ENCODE results near the gene ZSCAN5B.

DNA sequence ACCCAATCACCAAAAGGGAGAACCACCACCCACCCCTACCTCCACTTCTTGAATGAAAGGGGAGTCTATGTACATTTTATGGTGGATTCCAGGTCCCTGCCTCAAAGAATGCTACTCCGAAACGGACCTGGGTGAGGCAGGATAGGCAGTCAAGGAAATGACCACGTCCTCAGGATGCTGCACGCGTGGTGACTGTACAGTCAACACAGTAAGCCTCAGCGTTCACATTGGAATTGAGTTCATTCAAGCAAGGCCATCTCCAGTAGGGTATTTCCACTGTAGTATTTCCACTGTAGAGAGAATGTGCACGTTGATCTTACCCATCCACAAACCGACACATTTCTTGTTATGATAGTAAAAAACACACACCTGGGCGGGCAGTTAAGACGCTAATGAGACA lies 21.4 kb upstream of the ZSCAN5B start:
- TF ChIP-seq, protein P1, sequence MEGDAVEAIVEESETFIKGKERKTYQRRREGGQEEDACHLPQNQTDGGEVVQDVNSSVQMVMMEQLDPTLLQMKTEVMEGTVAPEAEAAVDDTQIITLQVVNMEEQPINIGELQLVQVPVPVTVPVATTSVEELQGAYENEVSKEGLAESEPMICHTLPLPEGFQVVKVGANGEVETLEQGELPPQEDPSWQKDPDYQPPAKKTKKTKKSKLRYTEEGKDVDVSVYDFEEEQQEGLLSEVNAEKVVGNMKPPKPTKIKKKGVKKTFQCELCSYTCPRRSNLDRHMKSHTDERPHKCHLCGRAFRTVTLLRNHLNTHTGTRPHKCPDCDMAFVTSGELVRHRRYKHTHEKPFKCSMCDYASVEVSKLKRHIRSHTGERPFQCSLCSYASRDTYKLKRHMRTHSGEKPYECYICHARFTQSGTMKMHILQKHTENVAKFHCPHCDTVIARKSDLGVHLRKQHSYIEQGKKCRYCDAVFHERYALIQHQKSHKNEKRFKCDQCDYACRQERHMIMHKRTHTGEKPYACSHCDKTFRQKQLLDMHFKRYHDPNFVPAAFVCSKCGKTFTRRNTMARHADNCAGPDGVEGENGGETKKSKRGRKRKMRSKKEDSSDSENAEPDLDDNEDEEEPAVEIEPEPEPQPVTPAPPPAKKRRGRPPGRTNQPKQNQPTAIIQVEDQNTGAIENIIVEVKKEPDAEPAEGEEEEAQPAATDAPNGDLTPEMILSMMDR (IDR thresholded peaks at IDR 0.05; ENCODE audit: low read depth, low read length), result no peak
- no peak for TF ChIP-seq POLR2A (IDR thresholded peaks at IDR 0.05; ENCODE audit: extremely low read depth, insufficient read length)
- TF ChIP-seq, protein P2, sequence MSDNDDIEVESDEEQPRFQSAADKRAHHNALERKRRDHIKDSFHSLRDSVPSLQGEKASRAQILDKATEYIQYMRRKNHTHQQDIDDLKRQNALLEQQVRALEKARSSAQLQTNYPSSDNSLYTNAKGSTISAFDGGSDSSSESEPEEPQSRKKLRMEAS (IDR thresholded peaks at IDR 0.05; ENCODE audit: low read depth, low read length), result no peak

Data from NB4 (cell line).